HG02885 (cell line): Measurements from ENCODE around the gene TFDP1.

Experiments used
- ATAC-seq: cut with Tn5 transposase; IDR thresholded peaks from one replicate; pipeline ENCODE4 v1.9.1; 2021; ENCODE audit warnings: mild to moderate bottlenecking; ENCODE audit not compliant: unreplicated experiment, poor library complexity

TFDP1 gene

GRCh38 chr13:113644800-113645199, 60.2 kb downstream of the TFDP1 start:
- no peak for ATAC-seq

GRCh38 chr13:113645329-113645728, 60.8 kb downstream of the TFDP1 start:
- ATAC-seq: no peak

GRCh38 chr13:113646376-113646775, 61.8 kb downstream of the TFDP1 start:
- no peak for ATAC-seq

GRCh38 chr13:113646921-113647340, 62.4 kb downstream of the TFDP1 start:
- no peak for ATAC-seq

- no peak for ATAC-seq
These were observed 63.0 kb downstream of the TFDP1 start for GRCh38 chr13:113647351-113648215.

GRCh38 chr13:113648216-113648610, 63.7 kb downstream of the TFDP1 start:
- no peak for ATAC-seq

- no peak for ATAC-seq
These were observed 64.7 kb downstream of the TFDP1 start for GRCh38 chr13:113649212-113649611.

GRCh38 chr13:113650275-113650674, 65.7 kb downstream of the TFDP1 start:
- no peak for ATAC-seq

- no peak for ATAC-seq
These were observed 66.2 kb downstream of the TFDP1 start for GRCh38 chr13:113650731-113651148.

- ATAC-seq: no peak
These were observed 67.2 kb downstream of the TFDP1 start for GRCh38 chr13:113651511-113652403.

GRCh38 chr13:113652404-113653263, 68.1 kb downstream of the TFDP1 start:
- no peak for ATAC-seq

GRCh38 chr13:113653264-113654174, 69.0 kb downstream of the TFDP1 start:
- ATAC-seq: no peak

- ATAC-seq: no peak
These were observed 69.6 kb downstream of the TFDP1 start for GRCh38 chr13:113654175-113654560.

GRCh38 chr13:113654591-113655345, 70.2 kb downstream of the TFDP1 start:
- no peak for ATAC-seq

GRCh38 chr13:113655346-113656002, 70.9 kb downstream of the TFDP1 start:
- ATAC-seq: no peak

- ATAC-seq: no peak
These were observed 71.5 kb downstream of the TFDP1 start for GRCh38 chr13:113656003-113656588.

GRCh38 chr13:113656831-113657671, 72.5 kb downstream of the TFDP1 start:
- ATAC-seq: no peak
